NCI-H187 treated with DMSO at 0.1 percent for 48 hours (cell line): Measurements from ENCODE around the gene CD6.
"Not testable (repeated sequence)": the region's sequence is repeated elsewhere in the genome, so short reads cannot be mapped to it uniquely, and the experiment has no call there.

ENCODE experiments used
- DNase-seq: peaks from one replicate; lab custom pipeline; 2025; lab: John Stamatoyannopoulos, UW

The CD6 gene

DNA sequence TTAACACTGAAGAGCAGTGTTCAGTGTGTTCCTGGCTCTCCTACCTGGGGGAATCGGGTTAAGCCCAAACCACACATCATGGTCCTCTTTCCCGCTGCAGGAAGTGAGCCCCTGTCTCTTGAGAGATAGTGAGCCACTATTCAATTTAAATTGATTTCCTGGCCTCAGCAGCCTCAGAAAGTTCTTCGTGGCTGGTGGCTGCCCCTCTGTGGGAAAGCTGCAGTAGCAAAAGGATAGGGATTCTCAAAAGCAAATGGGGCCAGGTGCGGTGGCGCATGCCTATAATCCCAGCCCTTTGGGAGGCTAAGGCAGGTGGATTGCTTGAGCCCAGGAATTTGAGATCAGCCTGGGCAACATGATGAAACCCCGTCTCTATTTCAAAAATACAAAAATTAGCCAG lies 81.7 kb downstream of the CD6 start:
- DNase-seq, result no peak

DNA sequence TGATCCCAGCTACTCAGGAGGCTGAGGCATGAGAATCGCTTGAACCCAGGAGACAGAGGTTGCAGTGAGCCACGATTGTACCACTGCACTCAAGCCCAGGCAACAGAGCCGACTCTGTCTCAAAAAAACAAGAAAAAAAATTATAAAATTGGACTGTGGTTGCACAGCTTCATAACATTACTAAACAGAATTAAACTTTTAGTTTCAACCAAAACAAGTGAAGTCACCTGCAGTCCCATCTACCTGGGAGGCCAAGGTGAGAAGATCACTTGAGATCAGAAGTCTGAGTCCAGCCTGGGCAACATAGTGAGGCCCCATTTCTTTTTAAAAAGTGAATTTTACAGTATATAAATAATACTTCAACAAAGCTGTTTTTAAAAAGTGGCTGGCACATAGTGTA lies 83.0 kb downstream of the CD6 start:
- DNase-seq, result no peak

DNA sequence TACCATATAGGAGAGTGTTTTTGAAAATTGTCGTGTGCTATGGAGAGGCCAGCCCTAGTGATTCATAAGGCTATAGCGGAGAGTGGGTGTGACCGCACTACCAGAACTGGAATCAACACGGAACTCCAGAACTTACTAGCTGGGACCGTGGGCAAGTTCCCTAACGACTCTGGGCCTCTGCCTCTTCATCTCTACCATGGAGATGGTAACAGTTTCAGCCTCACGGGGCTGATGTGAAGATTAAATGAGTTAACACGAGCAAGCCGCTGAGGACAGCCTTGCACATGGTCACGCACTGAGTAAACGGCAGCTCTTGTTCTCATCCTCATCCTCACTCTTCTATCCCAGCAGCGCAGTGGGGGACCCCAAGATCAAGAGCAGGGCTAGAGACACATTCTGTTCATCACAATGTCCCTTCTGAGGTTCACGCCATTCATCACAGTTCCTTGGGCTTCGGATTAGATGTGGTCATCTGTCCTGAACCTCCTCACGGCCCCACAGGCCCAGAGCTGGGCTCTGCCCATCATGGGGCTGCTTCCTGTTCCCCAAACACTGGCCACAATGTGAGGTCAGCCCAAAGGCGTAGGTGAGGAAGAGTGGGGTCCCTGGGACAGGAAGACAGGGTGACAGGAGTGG lies 83.6 kb downstream of the CD6 start:
- DNase-seq, result no peak

DNA sequence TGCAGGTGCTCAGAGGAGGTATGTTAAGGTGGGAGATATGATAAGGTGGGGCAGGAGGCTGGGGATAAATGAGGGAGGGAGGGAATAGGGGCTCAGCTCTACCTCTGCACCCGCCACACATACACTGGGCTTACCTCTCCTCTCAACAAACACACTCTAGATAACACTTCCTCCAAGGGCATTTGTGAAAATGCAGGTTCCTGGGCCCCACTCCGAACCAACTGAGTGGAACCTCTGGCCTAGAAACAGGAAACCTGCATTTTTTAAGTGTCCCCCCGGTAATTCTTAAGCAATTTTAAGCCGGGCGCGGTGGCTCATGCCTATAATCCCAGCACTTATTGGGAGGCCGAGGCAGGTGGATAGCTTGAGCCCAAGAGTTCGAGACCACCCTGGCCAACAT lies 84.3 kb downstream of the CD6 start:
- DNase-seq, result no peak

DNA sequence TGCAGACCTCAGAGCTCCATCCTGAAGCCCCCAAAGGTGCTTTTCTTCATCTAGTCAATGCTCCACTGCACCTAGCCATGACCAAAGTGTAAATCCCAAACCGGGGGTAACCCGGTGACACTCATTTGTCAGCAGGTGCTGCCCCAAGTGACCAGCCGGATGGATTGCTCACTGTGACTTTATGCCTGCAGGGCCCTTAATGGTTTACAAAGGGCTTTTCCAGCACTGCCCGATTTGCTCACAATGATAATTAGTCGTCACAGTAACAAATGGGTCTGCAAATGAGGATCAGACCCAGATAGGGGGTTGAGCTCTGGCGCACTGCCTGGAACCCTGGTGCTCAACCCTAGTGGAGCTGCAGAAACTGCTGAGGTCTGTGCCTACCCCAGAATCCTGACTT lies 85.1 kb downstream of the CD6 start:
- no peak for DNase-seq

DNA sequence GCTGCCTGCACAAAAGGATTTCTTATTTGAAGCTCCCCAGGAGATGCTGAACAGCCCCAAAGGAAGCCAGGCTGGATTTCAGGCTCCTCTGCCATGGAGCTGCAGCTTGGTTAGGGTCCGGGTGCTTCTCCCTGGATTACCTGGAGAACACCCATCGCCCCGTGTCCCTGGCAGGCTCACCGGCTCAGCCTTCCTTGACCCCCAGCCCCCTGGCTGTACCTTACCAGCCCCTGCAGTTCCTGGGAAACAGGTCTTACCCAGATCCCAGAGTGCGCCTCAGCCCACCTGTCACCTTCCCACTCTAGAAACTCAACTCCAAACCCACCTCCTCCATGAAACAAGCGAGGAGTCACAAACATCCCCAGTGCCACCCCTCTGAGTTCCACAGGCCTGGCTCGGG lies 85.5 kb downstream of the CD6 start:
- DNase-seq, result no peak

DNA sequence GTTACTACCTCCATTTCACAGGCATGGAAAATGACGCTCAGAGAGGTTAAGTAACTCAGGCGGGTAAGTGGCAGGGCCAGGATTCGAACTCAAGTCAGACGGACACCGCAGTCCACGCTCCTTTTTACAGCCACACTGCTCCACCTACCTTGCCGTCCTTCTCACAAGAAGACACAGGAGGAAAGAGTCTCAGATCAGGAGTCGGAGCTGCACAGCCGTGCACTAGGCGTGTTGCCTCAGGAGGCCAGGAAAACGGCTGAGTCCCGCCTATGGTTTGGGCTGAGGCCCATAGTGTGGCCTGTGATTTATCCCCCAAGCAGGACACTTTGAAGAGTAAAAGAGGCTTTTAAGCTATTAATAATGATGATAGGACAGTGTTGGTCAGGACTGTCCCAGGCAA lies 86.1 kb downstream of the CD6 start:
- no peak for DNase-seq

DNA sequence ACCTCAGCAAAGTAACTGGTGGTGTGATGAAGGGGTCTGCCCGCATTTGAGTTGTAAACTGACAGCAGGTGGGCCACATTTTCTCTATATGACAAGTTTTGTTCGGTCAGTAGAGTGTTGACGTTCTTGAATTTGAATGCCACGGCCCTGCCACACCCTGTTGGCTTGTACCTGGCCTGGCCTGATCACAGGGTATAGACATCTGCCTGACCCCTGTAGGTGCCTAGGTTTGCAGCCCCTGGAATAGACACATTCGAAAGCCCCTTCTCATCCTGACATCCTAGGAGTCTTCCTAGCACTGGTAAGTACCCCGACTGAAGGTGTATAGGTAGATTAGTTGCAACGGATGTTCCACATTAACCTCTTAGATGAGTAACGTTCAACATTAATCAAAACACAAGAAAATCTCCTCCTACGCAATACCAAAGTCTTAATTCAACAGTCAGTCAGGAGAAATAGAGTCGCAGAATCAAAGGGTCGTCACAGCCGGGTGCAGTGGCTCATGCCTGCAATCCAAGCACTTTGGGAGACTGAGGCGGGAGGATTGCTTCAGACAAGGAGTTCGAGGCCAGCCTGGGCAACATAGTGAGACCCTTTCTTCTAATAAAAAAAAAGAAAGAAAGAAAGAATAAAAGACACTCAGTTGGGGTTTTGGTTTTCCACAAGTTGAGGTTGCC lies 87.2 kb downstream of the CD6 start:
- no peak for DNase-seq

DNA sequence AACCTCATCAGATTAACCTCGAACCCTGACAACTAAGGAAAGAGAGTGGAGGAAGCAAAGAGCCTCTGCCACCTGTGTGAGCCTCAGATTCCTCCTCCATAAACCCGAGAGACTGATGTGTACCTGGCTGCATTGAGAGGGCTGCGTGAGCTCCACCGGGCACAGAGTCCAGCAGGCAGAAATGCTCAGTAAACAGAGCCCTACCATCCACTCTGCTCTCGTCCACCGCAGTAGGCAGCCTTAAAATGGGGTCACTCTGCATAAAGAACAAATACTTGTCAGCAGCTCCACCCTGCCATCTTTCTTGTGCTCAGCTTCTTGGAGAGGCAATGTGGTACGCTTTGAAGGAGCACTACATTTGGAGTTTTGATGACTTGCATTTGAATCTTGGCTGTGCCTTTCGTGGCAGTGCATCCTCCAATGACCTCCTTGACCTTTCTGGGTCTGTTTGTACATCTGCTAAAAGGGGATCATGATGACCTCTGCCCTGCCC lies 87.8 kb downstream of the CD6 start:
- no peak for DNase-seq

DNA sequence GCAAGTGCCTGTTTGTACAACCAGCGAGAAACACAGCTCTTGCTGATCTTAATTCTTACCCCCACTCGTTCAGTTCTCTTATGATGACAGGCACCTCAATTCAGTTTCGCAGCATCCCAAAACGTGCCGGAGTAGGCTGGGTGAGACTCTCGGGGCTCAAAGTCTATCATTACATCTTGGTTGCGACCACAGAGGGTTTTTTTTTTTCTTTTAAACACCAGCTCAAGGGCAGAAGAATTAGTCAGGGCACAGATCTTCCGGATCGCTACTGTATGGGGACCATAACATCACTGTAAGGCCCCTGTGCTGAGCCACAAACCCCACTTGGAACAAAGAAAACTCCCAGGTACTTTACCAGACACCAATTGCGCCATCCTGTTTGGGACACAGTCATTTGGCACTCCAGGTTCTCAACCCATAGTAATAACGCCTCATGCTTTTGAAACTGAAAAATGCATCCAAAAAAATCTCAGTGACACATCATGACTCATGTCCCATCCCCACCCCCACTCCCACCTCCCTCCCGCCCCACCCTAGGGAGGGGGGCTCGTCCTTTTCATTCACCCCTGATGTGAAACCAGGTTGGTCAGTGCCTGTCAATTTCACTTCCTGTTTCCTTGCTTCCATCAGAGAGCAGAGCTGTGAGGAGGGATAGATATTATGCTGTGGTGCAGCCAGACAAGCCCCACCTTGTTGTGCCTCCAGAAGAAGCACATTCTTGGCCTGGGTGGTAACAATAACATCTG lies 89.8 kb downstream of the CD6 start:
- no peak for DNase-seq

DNA sequence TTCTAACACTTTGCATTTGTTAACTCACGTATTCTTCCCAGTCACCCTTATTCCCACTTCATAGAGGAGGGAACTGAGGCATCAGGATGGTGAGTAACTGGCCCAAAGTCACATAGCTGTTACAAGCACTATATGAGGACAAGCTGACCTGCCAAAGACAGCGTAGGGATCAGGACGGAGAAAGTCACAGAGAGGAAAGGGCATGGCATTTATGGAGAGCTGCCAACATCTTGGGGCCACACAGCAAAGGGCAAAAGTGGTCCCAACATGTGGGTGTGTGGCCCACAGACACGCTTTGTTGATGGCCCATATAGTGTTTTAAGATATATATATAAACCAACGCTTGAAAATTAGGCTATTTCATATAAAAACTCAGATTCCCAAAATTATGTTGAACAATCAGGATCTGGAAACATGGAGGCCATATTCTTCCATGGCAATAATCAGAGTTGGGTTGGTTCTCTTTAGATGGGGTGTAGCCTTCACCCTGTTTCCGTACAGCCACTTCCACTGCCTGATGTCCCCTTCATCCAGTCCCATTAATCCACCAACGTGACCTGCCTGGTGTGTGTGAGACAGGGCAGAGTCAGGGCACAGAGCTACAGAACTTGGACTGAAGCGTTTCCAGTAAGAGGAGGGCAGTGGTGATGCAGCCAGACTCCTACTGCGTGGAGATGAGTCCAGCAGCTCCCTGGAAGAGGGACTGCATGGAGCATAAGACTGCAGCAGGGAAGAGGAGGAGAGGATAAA lies 90.9 kb downstream of the CD6 start:
- DNase-seq, result no peak

DNA sequence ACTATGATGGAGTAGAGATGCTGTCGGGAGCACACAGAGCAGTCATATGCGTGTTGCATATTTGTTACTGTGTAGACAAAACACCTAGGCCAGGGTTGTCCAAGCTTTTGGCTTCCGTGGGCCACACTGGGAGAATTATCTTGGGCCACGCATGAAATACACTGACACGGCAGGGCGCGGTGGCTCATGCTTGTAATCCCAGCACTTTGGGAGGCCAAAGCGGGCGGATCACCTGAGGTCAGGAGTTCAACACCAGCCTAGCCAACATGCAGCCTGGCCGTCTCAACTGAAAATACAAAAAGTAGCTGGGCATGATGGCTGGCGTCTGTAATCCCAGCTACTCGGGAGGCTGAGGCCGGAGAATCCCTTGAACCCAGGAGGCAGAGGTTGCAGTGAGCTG lies 93.8 kb downstream of the CD6 start:
- DNase-seq, result not testable (repeated sequence)

DNA sequence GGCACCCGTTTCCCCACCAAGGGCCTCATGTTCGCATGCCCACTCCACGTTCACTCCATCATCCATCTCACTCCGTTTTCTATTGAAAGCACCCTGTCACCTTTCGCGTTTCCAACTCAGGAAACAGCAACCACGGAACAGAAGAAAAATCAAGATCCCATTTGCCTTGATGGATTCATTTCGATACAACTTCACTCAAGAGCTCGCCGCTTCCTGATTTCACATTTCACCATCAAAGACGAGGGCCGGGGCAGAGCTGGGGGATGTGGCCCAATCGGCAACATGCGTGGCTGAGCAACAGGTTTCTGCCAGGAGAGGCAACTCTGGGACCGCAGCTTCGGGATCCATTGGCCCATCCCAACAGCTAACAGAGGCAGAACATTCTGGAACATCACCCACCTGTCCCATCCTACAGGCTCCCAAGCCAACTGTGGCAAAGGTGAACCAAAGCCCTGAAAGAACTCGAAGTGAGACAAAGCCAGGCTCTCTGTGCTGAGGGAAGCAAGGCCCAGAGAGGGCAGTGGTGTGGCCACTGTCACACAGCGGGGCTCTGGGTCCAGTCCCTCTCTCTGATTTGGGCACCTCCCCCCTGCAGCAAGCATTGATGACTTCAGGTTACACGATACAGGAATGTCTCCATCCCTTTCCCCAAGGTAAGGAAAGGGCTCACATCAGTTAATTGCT lies 94.6 kb downstream of the CD6 start:
- no peak for DNase-seq

DNA sequence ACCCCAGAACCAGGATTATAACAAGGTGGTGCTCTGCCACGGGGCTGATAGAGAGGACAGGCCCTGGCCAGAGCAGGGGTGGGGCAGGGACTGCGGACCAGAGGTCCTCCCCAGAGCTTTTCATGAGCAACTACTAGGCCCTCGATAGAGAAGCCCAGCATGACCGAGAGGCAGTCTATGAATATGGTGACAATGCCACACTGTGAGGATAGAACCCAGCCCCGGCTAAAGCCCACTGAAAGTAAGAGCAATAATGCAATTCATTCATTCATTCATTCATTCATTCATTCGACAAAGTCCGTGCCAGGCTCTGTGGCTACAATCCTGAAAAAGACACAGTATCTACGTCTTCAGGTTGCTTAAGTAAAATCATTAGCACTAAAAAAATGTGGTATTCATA lies 95.2 kb downstream of the CD6 start:
- no peak for DNase-seq

DNA sequence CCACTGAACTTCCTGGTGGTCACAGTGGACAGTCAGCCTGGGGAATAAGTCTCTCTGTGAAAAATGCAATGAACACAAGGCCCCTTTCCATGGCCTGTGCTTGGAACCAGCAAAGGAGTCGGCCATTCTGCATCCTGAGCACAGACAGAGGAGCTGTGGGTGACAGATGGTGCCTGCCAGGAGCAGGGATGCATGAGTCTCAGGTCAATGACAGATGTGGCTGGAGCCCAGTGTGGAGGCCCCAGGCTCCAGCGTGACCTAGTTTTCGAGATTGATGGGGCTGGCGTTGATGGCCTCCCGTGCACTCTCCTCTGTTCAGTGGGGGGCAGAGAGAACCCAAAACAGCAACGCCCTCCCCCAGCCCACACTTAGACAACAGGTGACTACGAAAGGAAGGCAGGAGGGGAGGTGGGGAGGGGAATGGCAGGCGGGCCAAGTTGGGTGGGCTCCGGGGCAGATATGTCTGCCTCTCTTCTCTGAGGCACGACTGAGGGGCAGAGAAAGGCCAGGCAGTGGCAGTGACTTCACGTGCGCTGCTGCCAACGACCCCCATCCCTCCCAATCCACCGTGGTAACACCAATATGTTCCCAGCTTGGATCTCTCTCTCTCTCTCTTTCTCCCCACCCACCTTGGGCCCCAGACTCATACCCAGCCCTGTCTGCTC lies 96.4 kb downstream of the CD6 start:
- no peak for DNase-seq

DNA sequence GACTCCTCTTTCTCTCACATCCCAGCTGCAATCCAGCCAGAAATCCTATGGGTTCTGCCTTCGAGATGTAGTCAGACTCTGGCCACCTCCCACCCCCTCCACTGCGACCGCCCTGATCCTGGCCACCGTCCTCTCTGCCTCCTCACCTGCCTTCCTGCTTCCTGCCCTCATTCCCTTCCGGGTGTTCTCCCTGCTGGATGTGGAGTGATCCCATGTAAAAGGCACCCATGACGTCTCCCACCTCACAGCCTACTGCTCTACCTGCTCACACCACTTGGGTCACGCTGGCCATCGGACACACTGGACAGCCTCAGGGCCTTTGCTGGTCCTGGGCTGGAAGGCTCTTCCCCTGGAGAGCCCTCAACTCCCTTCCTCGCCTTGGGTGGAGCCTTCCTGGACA lies 97.1 kb downstream of the CD6 start:
- no peak for DNase-seq

DNA sequence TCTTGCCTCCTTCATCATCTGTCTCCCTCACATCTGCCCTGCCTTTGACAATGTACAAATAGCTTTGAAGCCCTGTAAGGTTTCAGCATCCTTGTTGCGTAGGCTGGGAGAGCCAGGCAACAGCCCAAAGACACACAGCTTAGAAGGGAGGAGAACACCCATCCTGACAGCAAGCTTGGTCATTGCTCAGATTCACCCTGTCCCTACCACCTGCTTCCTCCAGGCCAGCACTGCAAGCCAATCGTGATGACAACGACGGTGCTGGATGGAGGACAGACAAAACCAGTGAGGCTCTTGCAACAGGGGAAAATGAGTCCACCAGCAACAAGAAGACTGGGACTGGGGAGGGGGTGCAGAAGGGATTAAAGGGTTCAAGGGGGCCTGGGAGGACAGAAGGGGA lies 97.9 kb downstream of the CD6 start:
- no peak for DNase-seq
